K562 (cell line): Measurements from ENCODE around the gene OSGEP. TPM values are rescaled to one million over a fixed set of nuclear protein-coding genes. Genes with fewer than 3 reads are reported as not detected.

ENCODE experiments used
- BRD4 ChIP-seq: fragments of 200-600 bp; sonication (generic); IDR thresholded peaks from 2 replicates; pipeline ENCODE4 v1.6.1; 2017; ENCODE audit warnings: inconsistent platforms
- C11orf30 ChIP-seq: fragments of 450-650 bp; IDR thresholded peaks from 2 replicates; pipeline ENCODE4 v1.6.1; 2016; ENCODE audit warnings: low read depth, mild to moderate bottlenecking
- DIDO1 ChIP-seq: fragments of 450-650 bp; IDR thresholded peaks from 2 replicates; pipeline ENCODE4 v1.6.1; 2016; ENCODE audit warnings: low read depth, missing biosample characterization, missing genetic modification characterization
- DMBX1 ChIP-seq: fragments of 250-450 bp; sonication (Bioruptor Pico); IDR thresholded peaks from 2 replicates; pipeline ENCODE4 v1.8.0; 2022; ENCODE audit warnings: inconsistent platforms, mild to moderate bottlenecking, moderate library complexity, borderline replicate concordance
- E2F6 ChIP-seq, 2 experiments: IDR thresholded peaks; 2 replicates each; pipeline ENCODE4 v1.6.1; 2011; ENCODE audit warnings: borderline replicate concordance in 1 of 2, control low read depth in 1 of 2, low read depth in 1 of 2, low read length in 1 of 2, mild to moderate bottlenecking in 1 of 2, mixed read lengths in 1 of 2, moderate library complexity in 1 of 2; ENCODE audit not compliant: insufficient read depth in 1 of 2, insufficient read length in 1 of 2, poor library complexity in 1 of 2, severe bottlenecking in 1 of 2; ENCODE audit errors: extremely low read depth in 1 of 2
- EGR1 ChIP-seq: fragments of 450-650 bp; conservative IDR thresholded peaks from 2 replicates; pipeline ENCODE4 v1.6.1; 2017; ENCODE audit warnings: mild to moderate bottlenecking
- EP400 ChIP-seq: fragments of 450-650 bp; IDR thresholded peaks from 2 replicates; pipeline ENCODE4 v1.6.1; 2017; ENCODE audit warnings: antibody characterized with exemption, mild to moderate bottlenecking, moderate library complexity
- ETV5 ChIP-seq: sonication (generic); formaldehyde crosslinking; IDR thresholded peaks from 2 replicates; pipeline ENCODE4 v1.4.0; 2020; ENCODE audit warnings: low read depth, mild to moderate bottlenecking, missing genetic modification reagents
- FOXP1 ChIP-seq: sonication (generic); formaldehyde crosslinking; IDR thresholded peaks from 2 replicates; pipeline ENCODE4 v1.8.0; 2022; ENCODE audit warnings: mild to moderate bottlenecking, missing genetic modification reagents
- GTF2F1 ChIP-seq: IDR thresholded peaks from 2 replicates; pipeline ENCODE4 v1.6.1; 2011; ENCODE audit warnings: low read depth, low read length, improper control_type of control experiment
- L3MBTL2 ChIP-seq: fragments of 450-650 bp; IDR thresholded peaks from 2 replicates; pipeline ENCODE4 v1.6.1; 2016; ENCODE audit warnings: mild to moderate bottlenecking, moderate library complexity
- MAFG ChIP-seq: fragments of 450-650 bp; conservative IDR thresholded peaks from 2 replicates; pipeline ENCODE4 v1.6.1; 2016; ENCODE audit warnings: missing genetic modification characterization, missing compliant biosample characterization
- MYBL2 ChIP-seq, 2 experiments: fragments of 450-650 bp in 1 of 2; sonication (generic) in 1 of 2; formaldehyde crosslinking in 1 of 2; IDR thresholded peaks; 2 replicates each; pipeline versions ENCODE4 v1.6.1 to v1.8.1; 2017 to 2022; ENCODE audit warnings: borderline replicate concordance in 1 of 2, inconsistent platforms in 1 of 2, low read depth in 1 of 2, mild to moderate bottlenecking in 1 of 2, missing genetic modification reagents in 1 of 2, moderate library complexity in 1 of 2
- PHF8 ChIP-seq: fragments of 200-600 bp; sonication (generic); IDR thresholded peaks from 2 replicates; pipeline ENCODE4 v1.6.1; 2012; ENCODE audit warnings: mixed run types, mild to moderate bottlenecking, inconsistent platforms, low read length, moderate library complexity, borderline replicate concordance
- POLR2AphosphoS5 ChIP-seq: IDR thresholded peaks from 2 replicates; pipeline ENCODE4 v1.6.1; 2011; ENCODE audit warnings: mild to moderate bottlenecking, low read depth, low read length, moderate library complexity; ENCODE audit not compliant: control insufficient read depth, insufficient read depth
- POLR2G ChIP-seq: fragments of 200-400 bp; formaldehyde crosslinking; IDR thresholded peaks from 2 replicates; pipeline ENCODE4 v1.6.1; 2017; ENCODE audit warnings: low read depth, mild to moderate bottlenecking, antibody characterized with exemption, low read length, moderate library complexity
- TAF7 ChIP-seq: fragments of 450-650 bp; IDR thresholded peaks from 2 replicates; pipeline ENCODE4 v1.6.1; 2016; ENCODE audit warnings: missing genetic modification characterization, missing compliant biosample characterization
- ZBTB11 ChIP-seq, 3 experiments: fragments of 200-800 bp in 1 of 3; fragments of 250-450 bp in 1 of 3; fragments of 450-650 bp in 1 of 3; sonication (Bioruptor Pico) in 1 of 3; sonication (Bioruptor generic) in 1 of 3; formaldehyde crosslinking in 1 of 3; IDR thresholded peaks; 2 replicates each; pipeline versions ENCODE4 v1.6.1 to v1.8.0; 2016 to 2022; ENCODE audit warnings: mild to moderate bottlenecking in 2 of 3, missing genetic modification characterization in 2 of 3, missing compliant biosample characterization in 1 of 3, moderate library complexity in 1 of 3
- ZNF57 ChIP-seq: fragments of 450-650 bp; formaldehyde crosslinking; IDR thresholded peaks from 2 replicates; pipeline ENCODE4 v1.4.0; 2020; ENCODE audit warnings: mild to moderate bottlenecking, moderate library complexity
- polyA plus RNA-seq, 8 experiments: library from polyadenylated mRNA; depleted of rRNA in 4 of 8; stranded (reverse) in 5 of 8; unstranded in 3 of 8; fragments of >200 nt; fragmentation: Nextera tagmentation in 2 of 8; fragmentation: Illumina TruSeq in 1 of 8; extraction: Ambion mirVana in 2 of 8; extraction: Trizol in 1 of 8; gene quantifications; 2 replicates each; pipeline versions ENCODE4 v1.2.1 to v1.2.3, GENCODE V29; 2011 to 2014; ENCODE audit warnings: inconsistent platforms in 1 of 8, missing spikeins in 1 of 8
- total RNA-seq, 7 experiments: library from RNA; depleted of rRNA in 6 of 7; stranded (reverse); fragments of >200 nt in 6 of 7; fragmentation: Illumina TruSeq in 2 of 7; extraction: Trizol in 2 of 7; gene quantifications; 2 replicates each; pipeline versions ENCODE4 v1.2.1 to v1.2.3, GENCODE V29; 2011 to 2021; ENCODE audit warnings: low replicate concordance in 1 of 7

OSGEP gene
- total and polyA plus RNA-seq, 9 of the 15 experiments (the other 6 are each of a cell fraction or from before 2014, with no cell fraction given), result 32.1 to 59.2 (median 44.1) TPM

- TF ChIP-seq POLR2AphosphoS5 (no peak), DMBX1 (CRISPR knock-in tag) (no peak), POLR2G (peak; percentile 43; the same call in 1 of the 2 replicates), MYBL2 (IDR thresholded peaks at IDR 0.05; ENCODE audit: low read depth) (no peak), MYBL2 (CRISPR knock-in tag; IDR thresholded peaks at IDR 0.05; ENCODE audit: borderline replicate concordance) (no peak), E2F6 (IDR thresholded peaks at IDR 0.05; ENCODE audit: borderline replicate concordance in 1 of 2, extremely low read depth in 1 of 2, insufficient read depth in 1 of 2, insufficient read length in 1 of 2, low read depth in 1 of 2, low read length in 1 of 2, poor library complexity in 1 of 2, severe bottlenecking in 1 of 2) (peak in 1 of 2 experiments; percentile 25), PHF8 (peak; percentile 6; the same call in 1 of the 2 replicates), GTF2F1 (peak; percentile 70; the same call in 1 of the 2 replicates), C11orf30 (0 out of 2 replicates have a peak, but pooled peaks have one; percentile 11), MAFG (tag) (no peak), EGR1 (peak; percentile 49; the same call in 1 of the 2 replicates), FOXP1 (peak; percentile 52; the same call in 1 of the 2 replicates), ZNF57 (CRISPR knock-in tag) (no peak), DIDO1 (tag) (0 out of 2 replicates have a peak, but pooled peaks have one; percentile 2), EP400 (peak; percentile 67), ZBTB11 (CRISPR knock-in tag; IDR thresholded peaks at IDR 0.05) (peak in 1 of 3 experiments; percentile 91; a peak in 2 of 6 replicates), TAF7 (0 out of 2 replicates have a peak, but pooled peaks have one; percentile 14), L3MBTL2 (peak; percentile 46), ETV5 (CRISPR knock-in tag) (0 out of 2 replicates have a peak, but pooled peaks have one; percentile 39), BRD4 (no peak)
Measured at GRCh38 chr14:20455355-20456300, 1.0 kb upstream of the OSGEP start (continued).
